Activated T-cell treated with anti-CD3 and anti-CD28 coated beads, Interleukin-2, amount 50 U/mL, for 72 hours (primary cell): ENCODE data around the gene RELCH. TPM values are rescaled to one million over a fixed set of nuclear protein-coding genes. Genes with fewer than 3 reads are reported as not detected.

ENCODE experiments used
- ATAC-seq, 2 donors: fragments of 150-1000 bp; cut with Tn5 transposase; replicated peaks in 1 of 2; 2 replicates each; pipeline ENCODE4 v1.10.0; 2021; ENCODE audit warnings: moderate library complexity in 2 of 2, mild to moderate bottlenecking in 1 of 2
- DNase-seq, 2 donors: peaks; one replicate each; pipeline ENCODE4 v3.0.0; 2021 to 2022; ENCODE audit warnings: mixed read lengths in 1 of 2
- H3K27ac Mint-ChIP-seq: one replicate; pipeline ENCODE4 v1.8.0; 2022; ENCODE audit warnings: mild to moderate bottlenecking, moderate library complexity, mixed read lengths
- H3K27me3 Mint-ChIP-seq: one replicate; pipeline ENCODE4 v1.8.0; 2022; ENCODE audit warnings: low read depth, mixed read lengths
- H3K36me3 Mint-ChIP-seq, 2 donors: one replicate each; pipeline ENCODE4 v1.8.0; 2022; ENCODE audit warnings: mixed read lengths in 2 of 2, mild to moderate bottlenecking in 1 of 2; ENCODE audit not compliant: insufficient read depth in 2 of 2
- H3K4me1 Mint-ChIP-seq: one replicate; pipeline ENCODE4 v1.8.0; 2022; ENCODE audit warnings: low read depth, mixed read lengths
- H3K4me3 Mint-ChIP-seq, 2 donors: one replicate each; pipeline ENCODE4 v1.8.0; 2022; ENCODE audit warnings: mild to moderate bottlenecking in 2 of 2, mixed read lengths in 2 of 2, moderate library complexity in 2 of 2
- H3K9me3 Mint-ChIP-seq, 2 donors: one replicate each; pipeline ENCODE4 v1.8.0; 2022; ENCODE audit warnings: mixed read lengths in 2 of 2
- total RNA-seq, 2 donors: library from RNA; stranded (reverse); gene quantifications; one replicate each; pipeline ENCODE4 v1.2.3, GENCODE V29; 2022

The RELCH gene
- total RNA-seq, 2 donors from 2014 or later, result 21.8 to 23.5 TPM

DNA sequence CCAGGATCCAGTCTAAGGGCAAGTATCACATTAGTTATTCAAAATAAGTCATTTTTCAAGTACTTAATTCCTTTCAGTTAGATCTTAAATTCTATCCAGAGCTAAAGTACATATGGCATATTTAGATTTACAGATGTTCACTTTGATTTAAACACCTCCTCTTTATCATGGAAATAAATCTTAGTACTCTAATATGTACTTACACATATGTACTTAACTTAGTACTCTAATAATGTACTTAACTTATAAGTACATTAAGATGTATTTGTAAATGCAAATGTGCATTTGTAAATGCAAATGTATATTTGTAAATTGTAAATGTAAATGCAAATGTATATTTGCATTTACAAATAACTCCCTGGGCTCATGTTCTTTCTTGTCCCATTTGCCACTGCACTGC, 14.8 kb upstream of the RELCH start:
- H3K36me3 Mint-ChIP-seq, result peaks cover 0 to 4% of the 10 kb centered on the region in 2 donors

DNA sequence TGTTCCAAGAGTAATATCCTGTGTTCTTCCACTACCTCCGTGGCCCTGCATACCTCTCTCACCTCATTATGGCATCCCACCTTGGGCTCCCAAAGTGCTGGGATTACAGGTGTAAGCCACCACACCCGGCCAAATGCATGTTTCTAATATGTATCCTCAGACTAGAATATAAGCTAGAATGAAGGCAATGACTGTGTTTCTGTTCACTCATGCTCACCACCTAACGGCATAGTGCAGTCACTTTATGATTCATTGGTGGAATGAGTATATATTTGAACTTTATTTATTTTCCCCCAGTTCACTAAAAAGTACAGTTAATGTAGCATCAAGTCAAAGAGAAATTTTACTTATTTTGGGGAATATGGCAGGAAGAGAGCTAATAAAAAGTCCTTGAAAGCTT, 11.5 kb upstream of the RELCH start:
- peaks cover 0 to 2% of the 10 kb centered on the region in 2 donors for H3K36me3 Mint-ChIP-seq
- ATAC-seq, result peak in 1 of 2 donors; percentile 38
- no peak overlapping the region for H3K27ac Mint-ChIP-seq

More for the DNA sequence above, 14.8 kb upstream of the RELCH start:
- H3K4me1 Mint-ChIP-seq, result no peaks in the 10 kb centered on the region
- DNase-seq (no peak), ATAC-seq (no peak)
- no peak overlapping the region for H3K4me3 Mint-ChIP-seq
- no peaks in the 10 kb centered on the region for H3K27me3 Mint-ChIP-seq
- no peaks in the 10 kb centered on the region for H3K9me3 Mint-ChIP-seq
- no peak overlapping the region for H3K27ac Mint-ChIP-seq

DNA sequence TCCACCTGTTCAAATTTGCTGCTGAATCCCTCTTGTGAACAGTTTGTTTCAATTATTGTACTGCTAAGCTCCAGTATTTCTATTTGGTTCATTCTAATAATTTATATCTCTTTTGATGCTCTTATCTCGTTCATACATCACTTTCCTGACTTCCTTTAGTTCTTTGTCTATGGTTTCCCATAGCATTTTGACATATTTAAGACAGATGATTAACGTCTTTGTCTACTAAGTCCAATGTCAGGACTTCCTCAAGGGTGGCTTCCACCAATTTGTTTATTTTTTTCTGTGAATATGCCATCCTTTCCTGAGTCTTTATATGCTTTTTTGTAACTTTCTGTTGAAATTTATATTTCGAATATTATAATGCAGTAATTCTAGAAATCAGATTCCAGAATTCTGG, 9.8 kb upstream of the RELCH start:
- Mint-ChIP-seq H3K4me3 (no peak overlapping the region), H3K27ac (no peak overlapping the region), H3K9me3 (no peaks in the 10 kb centered on the region), H3K36me3 (peaks cover 0 to 2% of the 10 kb centered on the region in 2 donors), H3K27me3 (no peaks in the 10 kb centered on the region), H3K4me1 (no peaks in the 10 kb centered on the region)
- no peak for ATAC-seq
- no peak for DNase-seq

More for the DNA sequence above, 11.5 kb upstream of the RELCH start:
- Mint-ChIP-seq H3K4me1 (no peaks in the 10 kb centered on the region), H3K9me3 (no peaks in the 10 kb centered on the region), H3K27me3 (no peaks in the 10 kb centered on the region), H3K4me3 (no peak overlapping the region)
- no peak for DNase-seq

DNA sequence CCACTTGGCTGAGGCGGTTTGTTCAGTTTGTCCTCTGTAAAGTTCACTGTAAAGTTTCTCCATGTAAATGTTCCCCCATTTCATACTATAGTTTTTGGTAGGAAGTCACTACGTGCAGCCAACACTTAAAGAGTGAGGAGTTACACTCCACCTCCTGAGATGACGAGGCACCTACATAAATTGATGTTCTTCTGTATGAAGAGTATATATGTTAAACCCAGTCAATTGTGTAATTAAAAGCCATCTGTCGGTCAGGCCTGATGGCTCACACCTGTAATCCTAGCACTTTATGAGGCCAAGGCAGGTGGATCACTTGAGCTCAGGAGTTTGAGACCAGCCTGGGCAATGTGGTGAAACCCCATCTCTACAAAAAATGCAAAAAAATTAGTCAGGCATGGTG, 7.8 kb upstream of the RELCH start:
- Mint-ChIP-seq H3K4me3 (no peak overlapping the region), H3K27me3 (no peaks in the 10 kb centered on the region), H3K9me3 (no peaks in the 10 kb centered on the region), H3K27ac (no peak overlapping the region), H3K36me3 (peaks cover 0 to under 1% of the 10 kb centered on the region in 2 donors), H3K4me1 (peaks cover 4% of the 10 kb centered on the region)
- no peak for ATAC-seq
- DNase-seq, result no peak

DNA sequence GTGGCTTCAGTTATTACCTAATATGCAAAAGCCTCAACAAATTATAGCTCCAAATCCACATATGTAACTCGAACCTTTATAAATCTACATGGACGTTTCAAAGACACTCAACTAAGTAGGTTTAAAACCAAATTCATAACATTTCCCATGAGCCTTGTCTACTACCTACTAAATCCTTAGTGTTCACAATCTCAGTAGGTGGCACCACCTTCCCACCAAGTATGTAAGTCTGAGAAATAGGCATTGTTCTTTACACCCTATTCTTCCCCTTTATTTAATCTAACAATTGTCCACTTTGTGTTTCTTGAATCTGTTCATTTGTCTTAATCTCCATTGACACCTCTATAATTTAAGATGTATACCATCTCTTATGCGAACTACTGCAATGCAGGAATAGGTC, 4.8 kb upstream of the RELCH start:
- Mint-ChIP-seq H3K4me3 (no peak overlapping the region), H3K4me1 (peaks cover 28% of the 10 kb centered on the region), H3K9me3 (no peaks in the 10 kb centered on the region), H3K36me3 (peaks cover 2% of the 10 kb centered on the region in 2 donors), H3K27me3 (no peaks in the 10 kb centered on the region), H3K27ac (peak overlapping the region; percentile 5)
- ATAC-seq, result no peak
- DNase-seq, result no peak

DNA sequence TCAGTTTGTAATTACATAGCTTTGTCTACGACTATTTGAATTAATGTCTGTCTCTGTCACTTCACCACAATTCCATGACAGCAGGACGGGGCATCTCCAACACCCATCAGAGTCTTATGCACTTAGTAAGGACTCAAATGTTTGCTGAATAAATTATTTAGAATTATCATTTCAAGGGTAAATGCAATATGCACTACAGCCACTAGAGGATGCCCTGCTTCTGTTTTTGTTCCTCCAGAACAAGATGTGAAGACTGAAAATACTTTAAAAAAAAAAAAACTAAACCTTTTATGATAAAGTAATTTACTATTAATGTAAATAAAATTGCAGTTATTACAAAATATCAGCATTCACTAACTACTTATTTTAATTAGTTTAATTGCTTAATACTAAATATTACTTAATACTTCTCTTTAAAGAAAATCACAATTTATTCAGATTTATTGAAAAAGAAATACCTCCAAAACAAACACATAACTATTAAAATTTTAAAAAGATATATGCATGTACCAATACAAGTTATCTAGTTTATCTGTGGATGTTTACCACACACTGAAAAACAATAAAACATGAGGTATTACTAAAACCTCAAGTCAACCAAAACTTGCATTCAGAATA, 3.4 kb upstream of the RELCH start:
- peaks cover 30% of the 10 kb centered on the region for H3K4me1 Mint-ChIP-seq
- H3K27me3 Mint-ChIP-seq, result no peaks in the 10 kb centered on the region
- peaks cover 5 to 6% of the 10 kb centered on the region in 2 donors for H3K36me3 Mint-ChIP-seq
- peak; percentile 51 to 58 for DNase-seq
- no peak for ATAC-seq
- H3K9me3 Mint-ChIP-seq, result no peaks in the 10 kb centered on the region
- H3K4me3 Mint-ChIP-seq, result no peak overlapping the region
- no peak overlapping the region for H3K27ac Mint-ChIP-seq

DNA sequence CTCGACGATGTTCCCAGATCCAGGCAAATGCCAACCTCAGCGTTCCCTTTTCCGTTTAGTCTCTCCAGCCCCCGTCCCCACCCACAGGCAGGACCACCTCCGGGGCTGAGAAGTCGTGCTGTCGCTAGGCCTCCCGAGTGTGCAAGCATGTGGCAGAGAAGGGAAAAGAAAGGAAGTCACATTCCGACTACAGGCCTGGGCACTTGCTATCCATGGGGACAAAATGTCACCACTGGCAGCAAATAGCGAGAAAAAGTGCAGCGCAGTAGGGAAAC, 619 bp upstream of the RELCH start:
- no peaks in the 10 kb centered on the region for H3K9me3 Mint-ChIP-seq
- peak overlapping the region; percentile 97 for H3K27ac Mint-ChIP-seq
- peak in 1 of 2 donors; percentile 1 for ATAC-seq
- peaks cover 57% of the 10 kb centered on the region for H3K4me1 Mint-ChIP-seq
- DNase-seq, result no peak
- H3K27me3 Mint-ChIP-seq, result no peaks in the 10 kb centered on the region
- H3K36me3 Mint-ChIP-seq, result peaks cover 5 to 9% of the 10 kb centered on the region in 2 donors
- peak overlapping the region; percentile 99 for H3K4me3 Mint-ChIP-seq

DNA sequence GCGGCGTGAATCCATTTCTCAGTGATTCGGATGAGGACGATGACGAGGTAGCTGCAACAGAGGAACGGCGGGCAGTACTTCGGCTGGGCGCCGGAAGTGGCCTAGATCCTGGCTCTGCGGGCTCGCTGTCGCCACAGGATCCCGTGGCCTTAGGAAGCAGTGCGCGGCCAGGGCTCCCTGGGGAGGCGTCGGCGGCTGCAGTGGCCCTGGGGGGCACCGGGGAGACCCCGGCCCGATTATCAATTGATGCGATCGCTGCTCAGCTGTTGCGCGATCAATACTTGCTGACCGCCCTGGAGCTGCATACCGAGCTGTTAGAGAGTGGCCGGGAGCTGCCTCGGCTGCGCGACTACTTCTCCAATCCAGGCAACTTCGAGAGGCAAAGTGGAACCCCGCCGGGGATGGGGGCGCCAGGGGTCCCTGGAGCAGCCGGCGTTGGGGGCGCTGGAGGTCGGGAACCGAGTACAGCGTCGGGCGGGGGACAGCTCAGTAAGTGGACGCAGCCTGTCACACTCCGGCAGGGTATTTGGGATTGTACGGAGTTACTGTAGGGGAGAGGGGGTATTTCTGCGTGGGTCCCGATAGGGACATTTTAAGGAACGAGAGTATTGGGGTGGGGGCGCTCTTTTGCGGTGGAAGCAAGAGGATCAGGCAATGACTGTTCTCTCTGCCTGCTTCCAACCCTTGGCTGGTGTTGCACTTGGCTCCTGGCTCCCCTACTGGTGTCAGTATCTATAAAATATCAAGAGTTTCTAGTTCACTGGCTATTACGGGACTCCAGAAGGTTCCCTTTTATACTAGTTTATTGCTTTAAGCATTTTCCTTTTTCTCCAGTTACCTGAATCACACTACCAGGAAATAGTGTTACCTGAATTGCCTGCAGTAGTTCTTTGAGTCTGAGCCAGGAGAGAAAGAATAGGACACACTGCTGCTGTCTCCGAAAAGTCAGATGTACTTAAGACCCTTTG, 772 bp downstream of the RELCH start:
- peaks cover 70% of the 10 kb centered on the region for H3K4me1 Mint-ChIP-seq
- H3K9me3 Mint-ChIP-seq, result peaks cover 0 to 2% of the 10 kb centered on the region in 2 donors
- H3K27me3 Mint-ChIP-seq, result no peaks in the 10 kb centered on the region
- peaks cover 5 to 13% of the 10 kb centered on the region in 2 donors for H3K36me3 Mint-ChIP-seq
- ATAC-seq (no peak), DNase-seq (peak; percentile 20 to 37)
- peak overlapping the region; percentile 97 for H3K27ac Mint-ChIP-seq
- peak overlapping the region; percentile 99 for H3K4me3 Mint-ChIP-seq

DNA sequence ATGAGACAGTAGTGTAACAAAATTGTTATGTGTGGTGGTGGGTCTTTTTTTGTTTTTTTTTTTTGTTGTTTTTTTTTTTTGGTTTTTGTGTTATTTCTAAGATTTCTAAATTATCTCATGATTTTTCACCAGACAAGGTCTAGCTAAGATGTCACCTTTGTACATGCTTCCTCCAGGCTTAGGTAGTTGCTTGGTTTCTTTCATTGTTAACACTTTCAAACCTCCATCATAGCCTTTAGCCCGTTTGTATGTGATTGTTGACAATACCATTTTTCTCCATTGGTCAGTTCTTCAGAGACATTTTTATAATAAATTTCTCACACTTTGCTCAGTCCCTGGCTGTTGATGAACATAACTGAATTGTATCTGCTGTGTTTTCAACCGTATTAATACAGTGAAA, 2.2 kb downstream of the RELCH start:
- Mint-ChIP-seq H3K9me3 (peaks cover 0 to 2% of the 10 kb centered on the region in 2 donors), H3K27ac (peak overlapping the region; percentile 67), H3K27me3 (no peaks in the 10 kb centered on the region), H3K36me3 (peaks cover 5 to 13% of the 10 kb centered on the region in 2 donors), H3K4me3 (peak overlapping the region; percentile 99), H3K4me1 (peaks cover 80% of the 10 kb centered on the region)
- no peak for ATAC-seq
- no peak for DNase-seq

DNA sequence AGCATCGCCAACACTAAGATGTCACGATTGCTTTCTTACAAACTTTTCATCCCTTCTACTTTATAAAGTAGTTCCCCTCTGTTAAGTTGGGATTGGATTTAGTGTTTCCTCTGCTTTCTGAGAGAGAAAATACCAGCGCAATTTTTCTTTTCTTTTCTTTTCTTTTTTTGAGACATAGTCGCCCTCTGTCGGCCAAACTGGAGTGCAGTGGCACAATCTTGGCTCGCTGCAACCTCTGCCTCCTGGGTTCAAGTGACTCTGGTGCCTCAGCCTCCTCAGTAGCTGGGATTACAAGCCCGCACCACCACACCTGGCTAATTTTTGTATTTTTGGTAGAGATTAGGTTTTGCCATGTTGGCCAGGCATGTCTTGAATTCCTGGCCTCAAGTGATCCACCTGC, 9.0 kb downstream of the RELCH start:
- Mint-ChIP-seq H3K9me3 (peaks cover 0 to 2% of the 10 kb centered on the region in 2 donors), H3K4me3 (no peak overlapping the region), H3K27me3 (no peaks in the 10 kb centered on the region), H3K27ac (peak overlapping the region; percentile 19), H3K4me1 (peaks cover 71% of the 10 kb centered on the region), H3K36me3 (peaks cover 0 to 6% of the 10 kb centered on the region in 2 donors)
- ATAC-seq (no peak), DNase-seq (no peak)

DNA sequence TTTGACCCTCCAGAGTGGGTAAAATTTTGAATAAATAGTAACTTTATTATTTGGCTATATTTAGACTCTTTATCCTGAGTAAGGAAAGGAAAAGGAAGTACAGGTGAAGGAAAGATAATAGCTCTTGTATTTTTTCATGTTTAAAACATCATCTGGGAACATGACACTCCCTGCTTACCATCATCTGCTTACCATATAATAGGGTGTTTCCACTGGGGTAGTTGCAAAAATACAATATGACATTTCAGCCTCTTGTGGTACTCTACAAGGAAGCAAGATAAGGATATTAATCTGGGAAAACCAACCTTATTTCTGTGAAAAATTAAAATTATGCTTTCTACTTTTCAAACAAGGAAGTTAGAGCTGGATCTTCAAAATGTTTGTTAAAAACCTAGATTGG, 9.9 kb downstream of the RELCH start:
- DNase-seq (no peak), ATAC-seq (no peak)
- Mint-ChIP-seq H3K9me3 (peaks cover 0 to 2% of the 10 kb centered on the region in 2 donors), H3K27me3 (no peaks in the 10 kb centered on the region), H3K27ac (no peak overlapping the region), H3K4me1 (peaks cover 62% of the 10 kb centered on the region), H3K4me3 (no peak overlapping the region), H3K36me3 (peaks cover 0 to 3% of the 10 kb centered on the region in 2 donors)

DNA sequence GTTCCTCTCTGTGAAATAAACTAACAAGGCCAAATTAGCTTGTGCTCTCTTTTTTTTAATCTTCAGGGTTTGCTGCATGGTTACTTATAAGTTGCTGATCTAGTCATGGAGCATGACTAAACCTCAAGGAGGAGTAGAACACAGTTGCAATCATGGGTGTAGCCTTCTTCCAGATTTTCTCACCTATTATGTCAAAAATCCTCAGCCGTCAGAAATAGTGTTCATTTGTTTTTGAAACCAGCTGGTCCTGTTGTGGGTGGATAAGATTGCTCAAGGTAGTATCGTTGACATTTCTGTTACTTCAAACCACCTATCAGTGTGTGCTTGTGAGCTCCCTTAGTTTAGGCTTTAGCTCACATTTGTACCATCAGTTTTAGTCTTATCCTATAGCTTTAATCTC, 11.2 kb downstream of the RELCH start:
- peak overlapping the region in 1 of 2 donors; percentile 11 for H3K4me3 Mint-ChIP-seq
- ATAC-seq (peak; percentile 68 to 80), DNase-seq (no peak)
- H3K27me3 Mint-ChIP-seq, result no peaks in the 10 kb centered on the region
- H3K27ac Mint-ChIP-seq, result no peak overlapping the region
- H3K4me1 Mint-ChIP-seq, result peaks cover 49% of the 10 kb centered on the region
- H3K36me3 Mint-ChIP-seq, result peaks cover 1% of the 10 kb centered on the region in 2 donors
- H3K9me3 Mint-ChIP-seq, result no peaks in the 10 kb centered on the region

DNA sequence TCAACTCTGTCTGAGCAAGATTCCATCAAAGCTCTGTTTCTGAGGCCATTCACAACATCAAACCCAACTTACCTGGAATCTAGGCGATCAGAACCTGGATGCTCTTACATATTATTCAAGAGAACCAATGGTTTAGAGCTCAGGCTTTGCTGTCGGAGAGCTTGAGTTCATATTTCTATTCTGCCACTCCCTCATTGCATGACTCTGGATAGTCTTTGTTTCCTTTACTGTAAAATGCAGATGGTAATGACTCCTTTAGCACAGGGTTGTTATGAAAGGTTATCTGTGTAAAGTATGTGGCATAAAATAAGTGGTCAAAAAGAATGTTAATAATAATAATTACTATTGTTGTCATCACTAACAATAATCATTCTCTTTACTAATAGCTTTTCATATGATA, 12.6 kb downstream of the RELCH start:
- H3K4me3 Mint-ChIP-seq, result no peak overlapping the region
- ATAC-seq, result no peak
- H3K4me1 Mint-ChIP-seq, result peaks cover 40% of the 10 kb centered on the region

More for the DNA sequence above, 12.6 kb downstream of the RELCH start:
- Mint-ChIP-seq H3K9me3 (no peaks in the 10 kb centered on the region), H3K27ac (no peak overlapping the region), H3K36me3 (peaks cover 1% of the 10 kb centered on the region in 2 donors), H3K27me3 (no peaks in the 10 kb centered on the region)
- no peak for DNase-seq
